H1 (cell line): Measurements from ENCODE around the gene PDCD6IP. TPM values are rescaled to one million over a fixed set of nuclear protein-coding genes. Genes with fewer than 3 reads are reported as not detected.

Experiments used
- CTCF ChIA-PET: fragments of 300-600 bp; sonication (Branson Sonifier 250); formaldehyde crosslinking; loops from one replicate; lab custom pipeline; 2021; ENCODE audit not compliant: partially characterized antibody; lab: Charles Lee
- POLR2A ChIA-PET: fragments of 300-600 bp; sonication (Branson Sonifier 250); formaldehyde crosslinking; loops from one replicate; lab custom pipeline; 2021; ENCODE audit warnings: inconsistent platforms; ENCODE audit not compliant: partially characterized antibody; lab: Charles Lee
- DNase-seq, 2 experiments: peaks; one replicate each; pipeline versions ENCODE4 v3.0.0 to v3.0.0-alpha.2; 2010 to 2022; ENCODE audit warnings: low spot score in 2 of 2, low read depth in 1 of 2, mixed read lengths in 1 of 2
- FAIRE-seq: peaks from 2 replicates; lab custom pipeline; 2011; peaks lifted over from hg19 to GRCh38; lab: Jason Lieb, UNC
- H2AFZ ChIP-seq: 2 replicates; pipeline ENCODE4 v1.8.1; 2012; ENCODE audit warnings: low read length, inconsistent platforms
- H2AK5ac ChIP-seq: 2 replicates; pipeline ENCODE4 v1.6.1; 2013; ENCODE audit warnings: low read depth, low read length
- H2BK120ac ChIP-seq: replicated peaks from 2 replicates; pipeline ENCODE3; 2013; ENCODE audit warnings: low read depth, low read length, inconsistent platforms
- H2BK12ac ChIP-seq: 2 replicates; pipeline ENCODE4 v1.6.1; 2013; ENCODE audit warnings: low read depth, low read length
- H2BK15ac ChIP-seq: 2 replicates; pipeline ENCODE4 v1.6.1; 2013; ENCODE audit warnings: low read length
- H2BK20ac ChIP-seq: 2 replicates; pipeline ENCODE4 v1.6.1; 2013; ENCODE audit warnings: low read length
- H2BK5ac ChIP-seq: 2 replicates; pipeline ENCODE4 v1.6.1; 2013; ENCODE audit warnings: low read depth, low read length
- H3K14ac ChIP-seq: 2 replicates; pipeline ENCODE4 v1.6.1; 2013; ENCODE audit warnings: inconsistent platforms; ENCODE audit not compliant: insufficient read length
- H3K18ac ChIP-seq: 2 replicates; pipeline ENCODE4 v1.6.1; 2013; ENCODE audit warnings: low read length; ENCODE audit errors: extremely low read depth
- H3K23ac ChIP-seq: 2 replicates; pipeline ENCODE4 v1.6.1; 2013; ENCODE audit warnings: inconsistent platforms; ENCODE audit not compliant: insufficient read length
- H3K23me2 ChIP-seq: 2 replicates; pipeline ENCODE4 v1.6.1; 2013; ENCODE audit warnings: low read depth, low read length
- H3K27ac ChIP-seq: 2 replicates; pipeline ENCODE4 v1.6.1; 2011; ENCODE audit warnings: low read depth, low read length, inconsistent platforms
- H3K27me3 ChIP-seq, 4 experiments: replicated peaks in 1 of 4; 1 replicate in 1 of 4; 2 replicates in 3 of 4; pipeline versions ENCODE4 v1.6.1 to v1.8.1; 2011 to 2013; ENCODE audit warnings: low read length in 3 of 4, mild to moderate bottlenecking in 3 of 4, inconsistent platforms in 2 of 4, mixed read lengths in 2 of 4, moderate library complexity in 1 of 4; ENCODE audit not compliant: control insufficient read depth in 3 of 4, insufficient read depth in 3 of 4; ENCODE audit errors: extremely low read depth in 1 of 4
- H3K36me3 ChIP-seq, 4 experiments: 2 replicates each; pipeline versions ENCODE4 v1.6.1 to v1.8.1; 2011 to 2013; ENCODE audit warnings: mild to moderate bottlenecking in 4 of 4, low read length in 3 of 4, moderate library complexity in 2 of 4, control low read depth in 1 of 4, inconsistent platforms in 1 of 4; ENCODE audit not compliant: insufficient read depth in 4 of 4, control insufficient read depth in 2 of 4
- H3K4ac ChIP-seq: replicated peaks from 2 replicates; pipeline ENCODE3; 2013; ENCODE audit warnings: low read length, low read depth, mixed read lengths, inconsistent platforms; ENCODE audit not compliant: insufficient read length
- H3K4me1 ChIP-seq, 4 experiments: replicated peaks in 1 of 4; 1 replicate in 1 of 4; 2 replicates in 3 of 4; pipeline versions ENCODE4 v1.6.1 to v1.8.1; 2011 to 2013; ENCODE audit warnings: low read length in 3 of 4, inconsistent platforms in 2 of 4, mixed read lengths in 1 of 4; ENCODE audit not compliant: insufficient read depth in 4 of 4, control insufficient read depth in 3 of 4
- H3K4me2 ChIP-seq, 2 experiments: 2 replicates each; pipeline versions ENCODE4 v1.6.1 to v1.8.1; 2011 to 2013; ENCODE audit warnings: low read depth in 2 of 2, low read length in 2 of 2, control low read depth in 1 of 2, inconsistent platforms in 1 of 2, mild to moderate bottlenecking in 1 of 2; ENCODE audit not compliant: insufficient read depth in 1 of 2
- H3K4me3 ChIP-seq, 4 experiments: fragments of 200-600, 300-600 bp in 1 of 4; sonication (generic), shearing (Covaris generic), sonication (Bioruptor Twin) in 1 of 4; 2 replicates each; pipeline versions ENCODE4 v1.5.1 to v1.8.1; 2011 to 2016; ENCODE audit warnings: low read length in 4 of 4, low read depth in 3 of 4, control low read depth in 2 of 4, inconsistent platforms in 2 of 4, mild to moderate bottlenecking in 2 of 4, mixed read lengths in 1 of 4, moderate library complexity in 1 of 4; ENCODE audit not compliant: insufficient read depth in 2 of 4; ENCODE audit errors: extremely low read depth in 1 of 4
- H3K56ac ChIP-seq: replicated peaks from 2 replicates; pipeline ENCODE3; 2013; ENCODE audit warnings: low read depth, mild to moderate bottlenecking, mixed read lengths, low read length, inconsistent platforms; ENCODE audit not compliant: insufficient read length
- H3K79me1 ChIP-seq: 2 replicates; pipeline ENCODE4 v1.6.1; 2013; ENCODE audit warnings: low read depth, low read length, control low read depth
- H3K79me2 ChIP-seq, 2 experiments: 2 replicates each; pipeline versions ENCODE4 v1.6.1 to v1.8.1; 2012 to 2013; ENCODE audit warnings: low read length in 2 of 2, mild to moderate bottlenecking in 2 of 2, inconsistent platforms in 1 of 2; ENCODE audit not compliant: insufficient read depth in 2 of 2, control insufficient read depth in 1 of 2
- H3K9ac ChIP-seq, 4 experiments: replicated peaks in 1 of 4; 1 replicate in 1 of 4; 2 replicates in 3 of 4; pipeline versions ENCODE4 v1.6.1 to v1.8.1; 2011 to 2013; ENCODE audit warnings: low read depth in 3 of 4, low read length in 3 of 4, control low read depth in 2 of 4, mild to moderate bottlenecking in 2 of 4, moderate library complexity in 2 of 4, inconsistent platforms in 1 of 4; ENCODE audit errors: extremely low read depth in 1 of 4
- H3K9me3 ChIP-seq, 2 experiments: 2 replicates each; pipeline versions ENCODE4 v1.6.1 to v1.8.1; 2012 to 2013; ENCODE audit warnings: mild to moderate bottlenecking in 2 of 2, moderate library complexity in 2 of 2, control low read depth in 1 of 2, inconsistent platforms in 1 of 2, low read depth in 1 of 2, low read length in 1 of 2, mixed read lengths in 1 of 2; ENCODE audit not compliant: insufficient read depth in 2 of 2
- H4K20me1 ChIP-seq, 2 experiments: replicated peaks in 1 of 2; 2 replicates each; pipeline versions ENCODE3 to v1.8.1; 2011 to 2013; ENCODE audit warnings: inconsistent platforms in 2 of 2, low read length in 2 of 2, mild to moderate bottlenecking in 1 of 2; ENCODE audit not compliant: insufficient read depth in 2 of 2, control insufficient read depth in 1 of 2
- H4K5ac ChIP-seq: 2 replicates; pipeline ENCODE4 v1.6.1; 2013; ENCODE audit warnings: low read length, low read depth, mixed read lengths, inconsistent platforms; ENCODE audit not compliant: insufficient read length
- H4K8ac ChIP-seq: 2 replicates; pipeline ENCODE4 v1.8.0; 2013; ENCODE audit warnings: mild to moderate bottlenecking, moderate library complexity, low read length, inconsistent platforms; ENCODE audit not compliant: insufficient read depth; ENCODE audit errors: extremely low read depth
- H4K91ac ChIP-seq: replicated peaks from 2 replicates; pipeline ENCODE3; 2013; ENCODE audit warnings: low read length, mixed read lengths, inconsistent platforms; ENCODE audit not compliant: insufficient read length
- BACH1 ChIP-seq: IDR thresholded peaks from 2 replicates; pipeline ENCODE4 v1.6.1; 2012; ENCODE audit warnings: low read length, improper control_type of control experiment
- CBX8 ChIP-seq: fragments of 300-800, 300-1000 bp; sonication (generic); IDR thresholded peaks from 2 replicates; pipeline ENCODE4 v1.7.1; 2016; ENCODE audit warnings: low read depth, low read length, borderline replicate concordance
- POLR2A ChIP-seq, 2 experiments: IDR thresholded peaks; 1 replicate in 1 of 2; 2 replicates in 1 of 2; pipeline ENCODE4 v1.6.1; 2011; ENCODE audit warnings: low read depth in 2 of 2, low read length in 2 of 2, mild to moderate bottlenecking in 2 of 2; ENCODE audit errors: control extremely low read depth in 1 of 2
- RXRA ChIP-seq: IDR thresholded peaks from 2 replicates; pipeline ENCODE4 v1.6.1; 2011; ENCODE audit warnings: low read depth, mild to moderate bottlenecking, low read length, moderate library complexity; ENCODE audit not compliant: insufficient read depth
- polyA plus RNA-seq, 7 experiments: library from polyadenylated mRNA; depleted of rRNA in 3 of 7; stranded (reverse) in 5 of 7; unstranded in 2 of 7; fragments of >200 nt in 5 of 7; fragments of 200-250 nt in 2 of 7; gene quantifications; 1 replicate in 5 of 7; 2 replicates in 1 of 7; 4 replicates in 1 of 7; pipeline versions ENCODE4 v1.2.1 to v1.2.3, GENCODE V29; 2011 to 2013; ENCODE audit warnings: missing spikeins in 2 of 7, mixed read lengths in 2 of 7
- total RNA-seq: library from RNA; stranded (reverse); fragmentation: NEBNext Ultra II Directional; extraction: Animal tissue kit (Norgen Biotek cat#: 25700); gene quantifications from 2 replicates; pipeline ENCODE4 v1.2.1, GENCODE V29; 2021

PDCD6IP gene
- total and polyA plus RNA-seq, 2 of the 8 experiments (the other 6 are each of a cell fraction or from before 2014, with no cell fraction given), result 61.7 to 155 TPM

DNA sequence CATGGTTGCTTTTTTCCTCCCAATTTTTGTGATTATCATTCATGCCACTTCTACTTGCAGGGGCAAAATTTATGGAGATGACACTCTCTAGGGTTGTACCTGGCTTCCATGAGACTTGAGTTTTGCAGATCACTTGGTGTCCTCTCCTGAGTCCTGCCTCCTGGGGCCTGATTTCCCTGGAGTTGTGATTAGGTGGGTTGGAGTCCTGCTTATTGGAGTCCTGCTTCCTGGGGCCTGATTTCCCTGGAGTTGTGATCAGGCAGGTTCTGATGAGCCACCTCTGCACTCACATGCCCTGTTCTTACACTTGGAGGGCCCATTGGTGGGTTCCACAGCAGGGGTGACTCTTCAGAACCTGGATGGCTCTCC lies 102.0 kb downstream of the PDCD6IP start:
- CTCF ChIA-PET, result interaction anchor here (1.7 kb wide), 1 partner anchor 18 kb away, joined by 6 read pairs; no protein-coding TSS in a partner anchor

More for the DNA sequence above, 102.0 kb downstream of the PDCD6IP start:
- Histone ChIP-seq H2AFZ (no peak overlapping the region), H3K18ac (no peak overlapping the region), H3K79me1 (no peaks in the 10 kb centered on the region), H3K4ac (no peak overlapping the region), H2BK12ac (no peak overlapping the region), H3K27ac (no peak overlapping the region), H4K91ac (no peak overlapping the region), H2BK15ac (no peak overlapping the region), H3K56ac (no peak overlapping the region), H3K27me3 (no peaks in the 10 kb centered on the region), H2AK5ac (no peak overlapping the region), H3K14ac (no peak overlapping the region), H4K20me1 (no peaks in the 10 kb centered on the region), H3K4me3 (no peak overlapping the region), H3K4me2 (no peak overlapping the region), H4K5ac (no peak overlapping the region), H3K23ac (no peak overlapping the region), H2BK5ac (no peak overlapping the region), H3K36me3 (no peaks in the 10 kb centered on the region), H4K8ac (no peak overlapping the region), H3K9me3 (no peaks in the 10 kb centered on the region), H2BK120ac (no peak overlapping the region), H3K9ac (no peak overlapping the region), H3K23me2 (no peaks in the 10 kb centered on the region), H3K4me1 (no peaks in the 10 kb centered on the region), H3K79me2 (no peaks in the 10 kb centered on the region), H2BK20ac (no peak overlapping the region)
- TF ChIP-seq RXRA (no peak), POLR2A (IDR thresholded peaks at IDR 0.05; ENCODE audit: control extremely low read depth in 1 of 2, low read depth in 2 of 2, low read length in 2 of 2) (no peak), CBX8 (no peak), BACH1 (no peak)
- FAIRE-seq, result no peak
- DNase-seq, result no peak
- POLR2A ChIA-PET, result no interaction called here
